ENCODE results near the gene FNTB. TPM values are rescaled to one million over a fixed set of nuclear protein-coding genes. Genes with fewer than 3 reads are reported as not detected.

Gene FNTB
- total and polyA plus RNA-seq, 2 donors (not counting 3 experiments of a cell fraction or from before 2014, with no cell fraction given), result 21.0 to 21.6 TPM

- no peaks in the 10 kb centered on the region for H4K20me1 ChIP-seq (replicated peaks; ENCODE audit: control insufficient read depth, extremely low read depth, insufficient read depth, low read length)
- peaks cover 4% of the 10 kb centered on the region for H3K4me1 ChIP-seq (ENCODE audit: control insufficient read depth, extremely low read depth, insufficient read depth, low read length)
- H3K27ac ChIP-seq (ENCODE audit: insufficient read depth, low read depth, low read length), result no peak overlapping the region
- no TSS peak for BruUV-seq (replicated peaks)
- no peaks in the 10 kb centered on the region for H3K9me3 ChIP-seq (replicated peaks; ENCODE audit: control insufficient read depth, insufficient read depth, low read length)
- no peak for FAIRE-seq
- no peak for DNase-seq (ENCODE audit: low read depth, low spot score)
- no peaks in the 10 kb centered on the region for H3K79me2 ChIP-seq (ENCODE audit: control insufficient read depth, insufficient read depth, low read length)
- ChIA-PET POLR2A (no interaction called here), CTCF (interaction anchor here (0.7 to 6.0 kb wide), 3 partner anchors 13 to 19 kb away, joined by 3 to 32 read pairs (median 29); partner anchors contain the start of gene FNTB)
- dilution Hi-C loops (cut with MboI; ENCODE audit: extremely low pct_ligation_motif_present, low sequenced_read_pairs) (no loop called here), intact Hi-C loops (cut with micrococcal nuclease) (no loop called here)
- H2AFZ ChIP-seq (ENCODE audit: low read depth, low read length), result no peak overlapping the region
- no peaks in the 10 kb centered on the region for H3K36me3 ChIP-seq (ENCODE audit: control insufficient read depth in 2 of 2, extremely low read depth in 1 of 2, insufficient read depth in 2 of 2, low read length in 2 of 2)
- TF ChIP-seq CTCF (IDR thresholded peaks at IDR 0.05; ENCODE audit: extremely low read depth in 1 of 2, insufficient read depth in 1 of 2, low read depth in 1 of 2, low read length in 2 of 2), result no peak
- no peak for TF ChIP-seq GATA2 (IDR thresholded peaks at IDR 0.05; ENCODE audit: insufficient read depth, insufficient read length, low read depth, low read length)
- TF ChIP-seq EZH2 (IDR thresholded peaks at IDR 0.05; ENCODE audit: borderline replicate concordance, low read depth, low read length, severe bottlenecking), result no peak
- TF ChIP-seq POLR2AphosphoS5 (IDR thresholded peaks at IDR 0.05; ENCODE audit: insufficient read depth, low read depth, low read length), result no peak
- no peak for TF ChIP-seq MYC (IDR thresholded peaks at IDR 0.05; ENCODE audit: low read depth, low read length)
- no peak for TF ChIP-seq FOS (IDR thresholded peaks at IDR 0.05; ENCODE audit: borderline replicate concordance, insufficient read depth, low read length)
- no peak for TF ChIP-seq MAX (IDR thresholded peaks at IDR 0.05; ENCODE audit: insufficient read depth, insufficient read length)
- TF ChIP-seq JUN (IDR thresholded peaks at IDR 0.05; ENCODE audit: borderline replicate concordance, insufficient read depth, insufficient read length, low read depth), result no peak
- TF ChIP-seq POLR2A (IDR thresholded peaks at IDR 0.05; ENCODE audit: low read depth, low read length), result no peak
- no peaks in the 10 kb centered on the region for H3K9me1 ChIP-seq (replicated peaks; ENCODE audit: control insufficient read depth, extremely low read depth, insufficient read depth, low read length)
- H3K4me3 ChIP-seq (replicated peaks in 1 of 3; ENCODE audit: insufficient read depth in 1 of 3, low read depth in 1 of 3, low read length in 3 of 3), result no peak overlapping the region
- H3K9ac ChIP-seq (replicated peaks; ENCODE audit: extremely low read depth, insufficient read depth, low read length), result no peak overlapping the region
- H3K27me3 ChIP-seq (ENCODE audit: control insufficient read depth in 2 of 2, insufficient read depth in 2 of 2, low read length in 2 of 2), result no peaks in the 10 kb centered on the region
- H3K4me2 ChIP-seq (ENCODE audit: insufficient read depth, low read length), result no peak overlapping the region
Measured at GRCh38 chr14:65001723-65002122, 15.0 kb downstream of the FNTB start.

Measured in endothelial cell of umbilical vein (primary cell).